GM12878 (cell line): ENCODE measurements around the gene AXDND1. TPM values are rescaled to one million over a fixed set of nuclear protein-coding genes. Genes with fewer than 3 reads are reported as not detected.

Experiments
- ATAC-seq: fragments of 200-7000 bp; cut with Tn5 transposase; 3 replicates; pipeline ENCODE4 v1.9.1; 2020; ENCODE audit warnings: mild to moderate bottlenecking, moderate library complexity
- BruUV-seq: library from RNA; stranded (reverse); fragments of 400-500 nt; replicated peaks from 2 replicates; lab custom pipeline; 2021; lab: Mats Ljungman, UMichigan
- CTCF ChIA-PET: fragments of 300-600 bp; sonication (Branson Sonifier 250); formaldehyde crosslinking; extraction: SDS; loops from one replicate; lab custom pipeline; 2021; ENCODE audit warnings: inconsistent platforms; lab: Yijun Ruan, JAX
- POLR2A ChIA-PET: fragments of 350-600 bp; formaldehyde crosslinking; extraction: SDS; loops from one replicate; lab custom pipeline; 2021; ENCODE audit warnings: inconsistent platforms; lab: Charles Lee
- RAD21 ChIA-PET: fragments of 300-600 bp; sonication (Branson Sonifier 250); formaldehyde crosslinking; loops from one replicate; lab custom pipeline; 2023; ENCODE audit warnings: antibody characterized with exemption; ENCODE audit not compliant: unreplicated experiment; lab: Charles Lee
- SMC1A ChIA-PET: fragments of 300-600 bp; sonication (Branson Sonifier 250); formaldehyde crosslinking; loops from one replicate; lab custom pipeline; 2023; ENCODE audit not compliant: unreplicated experiment, uncharacterized antibody; lab: Charles Lee
- DNase-seq: peaks from one replicate; pipeline ENCODE4 v3.0.0-alpha.2; 2011; ENCODE audit warnings: low read depth, low spot score
- FAIRE-seq: peaks from 3 replicates; lab custom pipeline; 2011; peaks lifted over from hg19 to GRCh38; lab: Jason Lieb, UNC
- H2AFZ ChIP-seq: 2 replicates; pipeline ENCODE4 v1.6.0; 2011; ENCODE audit warnings: low read depth, low read length, control low read depth; ENCODE audit not compliant: control insufficient read depth
- H3K27ac ChIP-seq: 2 replicates; pipeline ENCODE4 v1.5.1; 2011; ENCODE audit warnings: control low read depth; ENCODE audit not compliant: control insufficient read depth, insufficient read depth
- H3K27me3 ChIP-seq, 2 experiments: replicated peaks in 1 of 2; 2 replicates each; pipeline versions ENCODE4 v1.6.0 to v1.6.1; 2011; ENCODE audit warnings: low read length in 1 of 2; ENCODE audit not compliant: control insufficient read depth in 2 of 2, insufficient read depth in 2 of 2
- H3K36me3 ChIP-seq, 2 experiments: 2 replicates each; pipeline ENCODE4 v1.5.1; 2011; ENCODE audit warnings: low read length in 1 of 2; ENCODE audit not compliant: control insufficient read depth in 2 of 2, insufficient read depth in 2 of 2
- H3K4me1 ChIP-seq: 2 replicates; pipeline ENCODE4 v1.6.1; 2011; ENCODE audit warnings: mild to moderate bottlenecking, low read length, moderate library complexity, mixed read lengths; ENCODE audit not compliant: control insufficient read depth, insufficient read depth
- H3K4me2 ChIP-seq: 2 replicates; pipeline ENCODE4 v1.6.0; 2011; ENCODE audit warnings: control low read depth; ENCODE audit not compliant: control insufficient read depth, insufficient read depth
- H3K4me3 ChIP-seq: fragments of 200-600 bp; sonication (generic); 2 replicates; pipeline ENCODE4 v1.5.1; 2016
- H3K79me2 ChIP-seq: 2 replicates; pipeline ENCODE4 v1.6.0; 2011; ENCODE audit warnings: low read length; ENCODE audit not compliant: control insufficient read depth, insufficient read depth
- H3K9ac ChIP-seq: 2 replicates; pipeline ENCODE4 v1.8.0; 2011; ENCODE audit warnings: low read length, control low read depth, mixed read lengths; ENCODE audit not compliant: control insufficient read depth, insufficient read depth
- H3K9me3 ChIP-seq: replicated peaks from 3 replicates; pipeline ENCODE4 v1.5.1; 2011; ENCODE audit warnings: mild to moderate bottlenecking, low read length; ENCODE audit not compliant: control insufficient read depth, insufficient read depth
- H4K20me1 ChIP-seq: 2 replicates; pipeline ENCODE4 v1.6.0; 2011; ENCODE audit not compliant: control insufficient read depth, insufficient read depth
- ASH2L ChIP-seq: fragments of 300-600, 200-600 bp; sonication (generic); IDR thresholded peaks from 2 replicates; pipeline ENCODE4 v1.6.1; 2017; ENCODE audit warnings: low read depth, mild to moderate bottlenecking, borderline replicate concordance
- BACH1 ChIP-seq: fragments of 450-650 bp; IDR thresholded peaks from 2 replicates; pipeline ENCODE4 v1.6.1; 2017; ENCODE audit warnings: mild to moderate bottlenecking, borderline replicate concordance
- ETV6 ChIP-seq, 2 experiments: fragments of 450-650 bp in 1 of 2; IDR thresholded peaks in 1 of 2; conservative IDR thresholded peaks in 1 of 2; 2 replicates each; pipeline ENCODE4 v1.6.1; 2014; ENCODE audit warnings: antibody characterized with exemption in 1 of 2, borderline replicate concordance in 1 of 2, low read depth in 1 of 2, mild to moderate bottlenecking in 1 of 2, moderate library complexity in 1 of 2
- HDAC2 ChIP-seq: fragments of 200-600 bp; sonication (generic); IDR thresholded peaks from 2 replicates; pipeline ENCODE4 v1.6.1; 2017
- HDAC6 ChIP-seq: fragments of 200-600 bp; sonication (generic); IDR thresholded peaks from one replicate; pipeline ENCODE4 v1.8.0; 2017; ENCODE audit warnings: antibody characterized with exemption; ENCODE audit not compliant: unreplicated experiment
- IKZF2 ChIP-seq, 2 experiments: fragments of 450-650 bp; IDR thresholded peaks; 2 replicates each; pipeline ENCODE4 v1.6.1; 2017; ENCODE audit warnings: mild to moderate bottlenecking in 2 of 2, moderate library complexity in 2 of 2
- MYB ChIP-seq: fragments of 150-350 bp; IDR thresholded peaks from 2 replicates; pipeline ENCODE4 v1.6.1; 2014; ENCODE audit warnings: mild to moderate bottlenecking, low read depth, low read length, borderline replicate concordance
- NFIC ChIP-seq: IDR thresholded peaks from 2 replicates; pipeline ENCODE4 v1.6.1; 2012; ENCODE audit warnings: low read depth, mild to moderate bottlenecking, inconsistent platforms, low read length, moderate library complexity
- NFXL1 ChIP-seq: fragments of 450-650 bp; IDR thresholded peaks from 2 replicates; pipeline ENCODE4 v1.6.1; 2017; ENCODE audit warnings: antibody characterized with exemption, mild to moderate bottlenecking, borderline replicate concordance
- NKRF ChIP-seq: fragments of 450-650 bp; conservative IDR thresholded peaks from 2 replicates; pipeline ENCODE4 v1.6.1; 2017; ENCODE audit warnings: mild to moderate bottlenecking, moderate library complexity
- PAX8 ChIP-seq: fragments of 450-650 bp; IDR thresholded peaks from 2 replicates; pipeline ENCODE4 v1.6.1; 2017; ENCODE audit warnings: mild to moderate bottlenecking, moderate library complexity
- PBX3 ChIP-seq: IDR thresholded peaks from 2 replicates; pipeline ENCODE4 v1.6.1; 2011; ENCODE audit warnings: mild to moderate bottlenecking, low read depth, low read length, moderate library complexity; ENCODE audit not compliant: insufficient replicate concordance
- RCOR1 ChIP-seq: conservative IDR thresholded peaks from 2 replicates; pipeline ENCODE4 v1.6.1; 2012; ENCODE audit warnings: low read depth, low read length, improper control_type of control experiment
- USF2 ChIP-seq: IDR thresholded peaks from 2 replicates; pipeline ENCODE4 v1.6.1; 2011; ENCODE audit warnings: low read depth, low read length, improper control_type of control experiment, borderline replicate concordance
- ZBTB11 ChIP-seq: fragments of 450-650 bp; formaldehyde crosslinking; IDR thresholded peaks from 2 replicates; pipeline ENCODE4 v1.5.0; 2022; ENCODE audit warnings: mild to moderate bottlenecking, missing genetic modification characterization
- ZNF24 ChIP-seq: fragments of 450-650 bp; IDR thresholded peaks from 2 replicates; pipeline ENCODE4 v1.6.1; 2017; ENCODE audit warnings: antibody characterized with exemption, mild to moderate bottlenecking
- ZNF384 ChIP-seq: IDR thresholded peaks from 2 replicates; pipeline ENCODE4 v1.6.1; 2012; ENCODE audit warnings: low read depth, mild to moderate bottlenecking, low read length, improper control_type of control experiment, borderline replicate concordance
- WGBS: methylation state at CpG from one replicate; pipeline ENCODE4 v1.1.6; 2016; ENCODE audit warnings: low lambda C conversion rate; ENCODE audit not compliant: insufficient replicate concordance, insufficient coverage; ENCODE audit errors: missing lambda C conversion rate; 5-methylcytosine and 5-hydroxymethylcytosine counted together
- in situ Hi-C: fragments of 300-500 bp; cut with MboI; formaldehyde crosslinking; loops from 9 replicates; pipeline ENCODE4 v1.14.3; 2018; ENCODE audit warnings: mixed read lengths
- intact Hi-C: fragments of 100-400 bp; cut with micrococcal nuclease; formaldehyde crosslinking; loops from one replicate; pipeline ENCODE4 v1.14.2; 2022; ENCODE audit not compliant: unreplicated experiment
- polyA plus RNA-seq, 11 experiments: library from polyadenylated mRNA; depleted of rRNA in 4 of 11; unstranded in 6 of 11; stranded (reverse) in 5 of 11; fragments of >200 nt; fragmentation: Nextera tagmentation in 4 of 11; fragmentation: Illumina TruSeq in 1 of 11; extraction: Ambion mirVana in 4 of 11; extraction: Trizol in 1 of 11; gene quantifications; 1 replicate in 1 of 11; 2 replicates in 10 of 11; pipeline versions ENCODE4 v1.2.1 to v1.2.3, GENCODE V29; 2011 to 2016; ENCODE audit warnings: inconsistent platforms in 2 of 11, missing spikeins in 2 of 11, low read depth in 1 of 11
- total RNA-seq, 4 experiments: library from RNA; depleted of rRNA in 3 of 4; stranded (reverse); fragments of >200 nt in 3 of 4; fragmentation: Illumina TruSeq in 1 of 4; extraction: Trizol in 1 of 4; gene quantifications; 2 replicates each; pipeline versions ENCODE4 v1.2.1 to v1.2.3, GENCODE V29; 2013 to 2021

Gene AXDND1
- total and polyA plus RNA-seq, 10 of the 15 experiments (the other 5 are each of a cell fraction or from before 2014, with no cell fraction given), result 0.12 to 0.84 (median 0.42) TPM

GRCh38 chr1:179342740-179343404 lies 22.9 kb upstream of the AXDND1 start:
- no peak overlapping the region for H3K9ac ChIP-seq
- H3K27me3 ChIP-seq, result no peaks in the 10 kb centered on the region
- H3K36me3 ChIP-seq, result peaks cover 5 to 19% of the 10 kb centered on the region in 2 experiments
- DNase-seq (no peak), ATAC-seq (no peak), FAIRE-seq (no peak)
- ChIA-PET RAD21 (interaction anchor here (1.0 kb wide), 1 partner anchor 222 kb away, joined by 3 read pairs; no protein-coding TSS in a partner anchor), POLR2A (no interaction called here), SMC1A (interaction anchor here (0.7 kb wide), 1 partner anchor 40 kb away, joined by 3 read pairs; no protein-coding TSS in a partner anchor), CTCF (no interaction called here)
- H3K4me2 ChIP-seq, result no peak overlapping the region
- in situ Hi-C loops (no loop called here), intact Hi-C loops (no loop called here)
- no peaks in the 10 kb centered on the region for H3K9me3 ChIP-seq
- no peaks in the 10 kb centered on the region for H3K79me2 ChIP-seq
- no peak overlapping the region for H3K27ac ChIP-seq
- BruUV-seq, result no TSS peak
- no peaks in the 10 kb centered on the region for H4K20me1 ChIP-seq
- no peak overlapping the region for H2AFZ ChIP-seq
- 96% methylated on average over 4 of the region's 4 CpGs for WGBS
- no peak overlapping the region for H3K4me3 ChIP-seq
- H3K4me1 ChIP-seq, result no peaks in the 10 kb centered on the region
- TF ChIP-seq PAX8, result no peak
- TF ChIP-seq RCOR1, result no peak
- TF ChIP-seq NFIC, result no peak
- TF ChIP-seq HDAC2, result no peak
- no peak for TF ChIP-seq ZNF24
- TF ChIP-seq USF2, result no peak
- TF ChIP-seq ZNF384, result no peak
- no peak for TF ChIP-seq NFXL1
- TF ChIP-seq NKRF, result no peak
- no peak for TF ChIP-seq ZBTB11 (CRISPR knock-in tag)
- no peak for TF ChIP-seq ETV6 (conservative IDR thresholded peaks at IDR 0.05 in 1 of 2, IDR thresholded peaks at IDR 0.05 in 1 of 2; ENCODE audit: borderline replicate concordance in 1 of 2, low read depth in 1 of 2)
- TF ChIP-seq IKZF2 (IDR thresholded peaks at IDR 0.05), result no peak
- no peak for TF ChIP-seq PBX3
- no peak for TF ChIP-seq MYB
- TF ChIP-seq BACH1, result no peak
- TF ChIP-seq HDAC6, result no peak
- TF ChIP-seq ASH2L, result no peak
